B cell (primary cell): ENCODE results near the gene ELF4. TPM values are rescaled to one million over a fixed set of nuclear protein-coding genes. Genes with fewer than 3 reads are reported as not detected.

Experiments used
- ATAC-seq: fragments of 200-7000 bp; cut with Tn5 transposase; one replicate; pipeline ENCODE4 v1.10.0; 2021; ENCODE audit warnings: low read depth, mild to moderate bottlenecking, moderate number of reproducible peaks, moderate library complexity
- CTCF ChIA-PET: fragments of 350-600 bp; sonication (Branson Sonifier 250); formaldehyde crosslinking; loops from one replicate; lab custom pipeline; 2021; ENCODE audit warnings: antibody characterized with exemption, inconsistent platforms; lab: Charles Lee
- POLR2A ChIA-PET: fragments of 350-600 bp; sonication (Branson Sonifier 250); formaldehyde crosslinking; loops from one replicate; lab custom pipeline; 2021; ENCODE audit warnings: antibody characterized with exemption; lab: Charles Lee
- DNase-seq: peaks from one replicate; pipeline ENCODE4 v3.0.0; 2013
- H2AFZ ChIP-seq: 2 replicates; pipeline ENCODE4 v1.6.1; 2012; ENCODE audit warnings: mild to moderate bottlenecking, low read depth, low read length; ENCODE audit not compliant: insufficient read depth, poor library complexity, severe bottlenecking
- H3K27ac ChIP-seq, 2 donors: 1 replicate in 1 of 2; 2 replicates in 1 of 2; pipeline ENCODE4 v1.5.1; 2012 to 2013; ENCODE audit warnings: low read length in 2 of 2, mild to moderate bottlenecking in 2 of 2, moderate library complexity in 1 of 2
- H3K27me3 ChIP-seq, 4 experiments: fragments of 200-600 bp in 1 of 4; sonication (generic) in 1 of 4; replicated peaks in 1 of 4; 1 replicate in 2 of 4; 2 replicates in 2 of 4; pipeline versions ENCODE4 v1.6.1 to v1.7.0; 2013 to 2016; ENCODE audit warnings: low read length in 3 of 4, mild to moderate bottlenecking in 2 of 4, mixed read lengths in 1 of 4, moderate library complexity in 1 of 4; ENCODE audit not compliant: insufficient read depth in 4 of 4, control insufficient read depth in 3 of 4; ENCODE audit errors: control extremely low read depth in 1 of 4
- H3K36me3 ChIP-seq, 2 experiments: replicated peaks in 1 of 2; 1 replicate in 1 of 2; 2 replicates in 1 of 2; pipeline versions ENCODE4 v1.6.1 to v1.7.1; 2013; ENCODE audit warnings: low read length in 1 of 2; ENCODE audit not compliant: insufficient read depth in 2 of 2, control insufficient read depth in 1 of 2; ENCODE audit errors: control extremely low read depth in 1 of 2, extremely low read depth in 1 of 2
- H3K4me1 ChIP-seq, 2 donors: fragments of 200-600 bp in 1 of 2; sonication (generic) in 1 of 2; 1 replicate in 1 of 2; 2 replicates in 1 of 2; pipeline versions ENCODE4 v1.5.1 to v1.6.1; 2013 to 2017; ENCODE audit warnings: low read length in 2 of 2; ENCODE audit not compliant: control insufficient read depth in 2 of 2, insufficient read depth in 2 of 2
- H3K4me2 ChIP-seq: replicated peaks from 2 replicates; pipeline ENCODE3; 2012; ENCODE audit warnings: mild to moderate bottlenecking, low read depth, low read length; ENCODE audit not compliant: poor library complexity, severe bottlenecking
- H3K4me3 ChIP-seq, 5 experiments: fragments of 200-600 bp in 1 of 5; sonication (generic) in 1 of 5; 1 replicate in 3 of 5; 2 replicates in 2 of 5; pipeline versions ENCODE4 v1.5.1 to v1.7.0; 2011 to 2016; ENCODE audit warnings: low read length in 4 of 5, mild to moderate bottlenecking in 4 of 5, low read depth in 2 of 5, control low read depth in 1 of 5, moderate library complexity in 1 of 5; ENCODE audit not compliant: insufficient read depth in 1 of 5; ENCODE audit errors: control extremely low read depth in 1 of 5, extremely low read depth in 1 of 5
- H3K79me2 ChIP-seq: fragments of 200-600 bp; sonication (generic); one replicate; pipeline ENCODE4 v1.6.0; 2016; ENCODE audit warnings: low read length; ENCODE audit not compliant: control insufficient read depth, insufficient read depth
- H3K9ac ChIP-seq: fragments of 200-600 bp; sonication (generic); 2 replicates; pipeline ENCODE4 v1.6.1; 2017; ENCODE audit warnings: mild to moderate bottlenecking, low read length, moderate library complexity
- H3K9me3 ChIP-seq, 3 donors: one replicate each; pipeline versions ENCODE4 v1.6.1 to v1.7.1; 2013; ENCODE audit warnings: low read length in 2 of 3; ENCODE audit not compliant: control insufficient read depth in 2 of 3, insufficient read depth in 1 of 3; ENCODE audit errors: control extremely low read depth in 1 of 3
- H4K20me1 ChIP-seq: 2 replicates; pipeline ENCODE4 v1.6.0; 2012; ENCODE audit warnings: mild to moderate bottlenecking, low read length; ENCODE audit not compliant: insufficient read depth, control insufficient read depth, poor library complexity, severe bottlenecking
- H3K27ac Mint-ChIP-seq: one replicate; pipeline ENCODE4 v1.8.0; 2021; ENCODE audit warnings: mixed read lengths
- H3K27me3 Mint-ChIP-seq: one replicate; pipeline ENCODE4 v1.8.0; 2021; ENCODE audit warnings: mixed read lengths
- H3K4me1 Mint-ChIP-seq: one replicate; pipeline ENCODE4 v1.8.0; 2021; ENCODE audit warnings: mixed read lengths
- H3K4me3 Mint-ChIP-seq: one replicate; pipeline ENCODE4 v1.8.0; 2021; ENCODE audit warnings: mixed read lengths
- H3K9me3 Mint-ChIP-seq: one replicate; pipeline ENCODE4 v1.8.0; 2022; ENCODE audit warnings: mixed read lengths; ENCODE audit not compliant: insufficient read depth
- CTCF ChIP-seq: fragments of 200-600 bp; IDR thresholded peaks from one replicate; pipeline ENCODE4 v1.8.0; 2022; ENCODE audit warnings: antibody characterized with exemption, mild to moderate bottlenecking
- EZH2 ChIP-seq: IDR thresholded peaks from 2 replicates; pipeline ENCODE4 v1.6.1; 2012; ENCODE audit warnings: borderline replicate concordance, low read depth, mild to moderate bottlenecking, moderate library complexity, low read length; ENCODE audit not compliant: insufficient read depth, poor library complexity, severe bottlenecking
- WGBS: methylation state at CpG from one replicate; pipeline ENCODE4 v1.1.5; 2013; ENCODE audit warnings: missing lambda C conversion rate; ENCODE audit not compliant: insufficient coverage; 5-methylcytosine and 5-hydroxymethylcytosine counted together
- intact Hi-C: fragments of 100-400 bp; cut with micrococcal nuclease; formaldehyde crosslinking; loops from one replicate; pipeline ENCODE4 v1.10.0; 2022
- polyA plus RNA-seq: library from polyadenylated mRNA; depleted of rRNA; stranded (reverse); fragments of >200 nt; gene quantifications from 2 replicates; pipeline ENCODE4 v1.2.3, GENCODE V29; 2012
- total RNA-seq, 2 donors: library from RNA; stranded (reverse); fragments of 120-200 nt in 1 of 2; gene quantifications; 1 replicate in 1 of 2; 2 replicates in 1 of 2; pipeline versions ENCODE4 v1.2.3 to v1.2.4, GENCODE V29; 2013 to 2022

ELF4 gene
- total and polyA plus RNA-seq, 2 donors (not counting 1 experiment from before 2014, with no cell fraction given): 24.7 to 26.3 TPM

- no peak for ATAC-seq
- WGBS: 100% methylated on average over 1 of the region's 4 CpGs
- Histone ChIP-seq H3K4me1 (peaks cover 13 to 20% of the 10 kb centered on the region in 2 donors), H3K4me2 (no peak overlapping the region), H3K27ac (no peak overlapping the region), H3K36me3 (peaks cover 0 to 19% of the 10 kb centered on the region in 2 experiments), H3K27me3 (no peaks in the 10 kb centered on the region), H2AFZ (no peak overlapping the region), H3K9ac (no peak overlapping the region), H3K79me2 (no peaks in the 10 kb centered on the region), H3K9me3 (no peaks in the 10 kb centered on the region), H4K20me1 (no peaks in the 10 kb centered on the region), H3K4me3 (no peak overlapping the region)
- TF ChIP-seq CTCF: no peak
- no peak for TF ChIP-seq EZH2
- Mint-ChIP-seq H3K27me3 (no peaks in the 10 kb centered on the region), H3K4me3 (no peak overlapping the region), H3K9me3 (no peaks in the 10 kb centered on the region), H3K27ac (no peak overlapping the region), H3K4me1 (peaks cover 15% of the 10 kb centered on the region)
- CTCF ChIA-PET: interaction anchor here (0.5 to 7.8 kb wide), 21 partner anchors 9 to 423 kb away, joined by 3 to 185 read pairs (median 5); partner anchors contain the start of genes AIFM1 and APLN
- intact Hi-C loops: loop anchor here (5.0 to 10.0 kb wide), 2 partner anchors 35 to 183 kb away; partner anchors contain the start of gene ZDHHC9
- no peak for DNase-seq
- POLR2A ChIA-PET: interaction anchor here (1.0 kb wide), 1 partner anchor 102 kb away, joined by 3 read pairs; no protein-coding TSS in a partner anchor
Measured at GRCh38 chrX:130027569-130027968, 82.7 kb downstream of the ELF4 start.

GRCh38 chrX:130025256-130025655 lies 85.0 kb downstream of the ELF4 start:
- ChIA-PET CTCF (interaction anchor here (3.6 to 7.8 kb wide), 2 partner anchors 36 to 100 kb away, joined by 19 to 185 read pairs; no protein-coding TSS in a partner anchor), POLR2A (no interaction called here)
- WGBS: 96% methylated on average over 19 of the region's 19 CpGs
- Histone ChIP-seq H3K27me3 (no peaks in the 10 kb centered on the region), H3K9me3 (no peaks in the 10 kb centered on the region), H3K79me2 (no peaks in the 10 kb centered on the region), H3K27ac (peak overlapping the region in 1 of 2 donors; percentile 24), H2AFZ (no peak overlapping the region), H3K4me1 (peaks cover 13 to 20% of the 10 kb centered on the region in 2 donors), H3K4me2 (no peak overlapping the region), H4K20me1 (no peaks in the 10 kb centered on the region), H3K36me3 (peaks cover 0 to 21% of the 10 kb centered on the region in 2 experiments), H3K4me3 (no peak overlapping the region), H3K9ac (no peak overlapping the region)
- Mint-ChIP-seq H3K4me1 (peaks cover 15% of the 10 kb centered on the region), H3K4me3 (no peak overlapping the region), H3K27me3 (no peaks in the 10 kb centered on the region), H3K27ac (no peak overlapping the region), H3K9me3 (no peaks in the 10 kb centered on the region)
- intact Hi-C loops: loop anchor here (2.0 to 10.0 kb wide), 3 partner anchors 37 to 180 kb away; partner anchors contain the start of genes BCORL1 and ZDHHC9
- ATAC-seq: no peak
- DNase-seq: no peak
- no peak for TF ChIP-seq CTCF
- TF ChIP-seq EZH2: no peak
